PC-9 (cell line): ENCODE measurements around the gene THEMIS2.
"Not testable (repeated sequence)": the region's sequence is repeated elsewhere in the genome, so short reads cannot be mapped to it uniquely, and the experiment has no call there.

Experiments used
- EZH2 ChIP-seq: fragments of 200-600 bp; sonication (generic); IDR thresholded peaks from 2 replicates; pipeline ENCODE4 v1.8.0; 2017; ENCODE audit warnings: antibody characterized with exemption, low read depth
- TF ChIP-seq, protein P1 (sequence below): fragments of 200-600 bp; sonication (generic); conservative IDR thresholded peaks from 2 replicates; pipeline ENCODE4 v1.6.1; 2017; ENCODE audit warnings: mixed run types, antibody characterized with exemption, mild to moderate bottlenecking, moderate library complexity

DNA sequence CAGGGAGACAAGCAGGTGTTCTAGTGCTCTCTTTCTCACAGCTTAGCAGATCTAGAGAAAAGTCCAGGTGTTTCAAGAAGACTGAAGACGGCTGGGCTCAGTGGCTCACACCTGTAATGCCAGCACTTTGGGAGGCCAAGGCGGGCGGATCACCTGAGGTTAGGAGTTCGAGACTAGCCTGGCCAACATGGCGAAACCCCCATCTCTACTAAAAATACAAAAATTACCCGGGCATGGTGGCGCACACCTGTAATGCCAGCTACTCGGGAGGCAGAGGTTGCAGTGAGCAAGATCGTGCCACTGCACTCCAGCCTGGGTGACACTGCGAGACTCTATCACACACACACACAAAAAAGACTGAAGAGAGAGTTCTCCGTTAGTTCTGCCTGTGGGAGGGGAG, 14.8 kb upstream of the THEMIS2 start:
- TF ChIP-seq, protein P1, sequence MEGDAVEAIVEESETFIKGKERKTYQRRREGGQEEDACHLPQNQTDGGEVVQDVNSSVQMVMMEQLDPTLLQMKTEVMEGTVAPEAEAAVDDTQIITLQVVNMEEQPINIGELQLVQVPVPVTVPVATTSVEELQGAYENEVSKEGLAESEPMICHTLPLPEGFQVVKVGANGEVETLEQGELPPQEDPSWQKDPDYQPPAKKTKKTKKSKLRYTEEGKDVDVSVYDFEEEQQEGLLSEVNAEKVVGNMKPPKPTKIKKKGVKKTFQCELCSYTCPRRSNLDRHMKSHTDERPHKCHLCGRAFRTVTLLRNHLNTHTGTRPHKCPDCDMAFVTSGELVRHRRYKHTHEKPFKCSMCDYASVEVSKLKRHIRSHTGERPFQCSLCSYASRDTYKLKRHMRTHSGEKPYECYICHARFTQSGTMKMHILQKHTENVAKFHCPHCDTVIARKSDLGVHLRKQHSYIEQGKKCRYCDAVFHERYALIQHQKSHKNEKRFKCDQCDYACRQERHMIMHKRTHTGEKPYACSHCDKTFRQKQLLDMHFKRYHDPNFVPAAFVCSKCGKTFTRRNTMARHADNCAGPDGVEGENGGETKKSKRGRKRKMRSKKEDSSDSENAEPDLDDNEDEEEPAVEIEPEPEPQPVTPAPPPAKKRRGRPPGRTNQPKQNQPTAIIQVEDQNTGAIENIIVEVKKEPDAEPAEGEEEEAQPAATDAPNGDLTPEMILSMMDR: not testable (repeated sequence)
- TF ChIP-seq EZH2: not testable (repeated sequence)
